HepG2 (cell line): ENCODE results near the gene CPSF4. TPM values are rescaled to one million over a fixed set of nuclear protein-coding genes. Genes with fewer than 3 reads are reported as not detected.

Experiments used
- FIP1L1 ChIP-seq: fragments of 200-400 bp; formaldehyde crosslinking; IDR thresholded peaks from 2 replicates; pipeline ENCODE4 v1.6.1; 2018; ENCODE audit warnings: low read depth, mild to moderate bottlenecking, low read length, moderate library complexity, borderline replicate concordance; ENCODE audit not compliant: insufficient read depth
- HOXA7 ChIP-seq: sonication (generic); formaldehyde crosslinking; IDR thresholded peaks from 2 replicates; pipeline ENCODE4 v1.8.1; 2022; ENCODE audit warnings: mild to moderate bottlenecking, missing genetic modification reagents, moderate library complexity
- IRF2 ChIP-seq: IDR thresholded peaks from 2 replicates; pipeline ENCODE4 v1.6.1; 2018; ENCODE audit warnings: missing genetic modification reagents, missing compliant biosample characterization
- KDM1A ChIP-seq: IDR thresholded peaks from 2 replicates; pipeline ENCODE4 v1.6.1; 2016; ENCODE audit warnings: missing compliant biosample characterization
- LBX2 ChIP-seq: sonication (generic); formaldehyde crosslinking; IDR thresholded peaks from 2 replicates; pipeline ENCODE4 v1.5.0; 2020; ENCODE audit warnings: missing genetic modification reagents, mild to moderate bottlenecking, borderline replicate concordance
- PHB2 ChIP-seq: fragments of 450-650 bp; IDR thresholded peaks from 2 replicates; pipeline ENCODE4 v1.6.1; 2018; ENCODE audit not compliant: partially characterized antibody
- SETDB1 ChIP-seq: sonication (generic); formaldehyde crosslinking; IDR thresholded peaks from 2 replicates; pipeline ENCODE4 v1.5.1; 2020; ENCODE audit warnings: missing genetic modification reagents, mild to moderate bottlenecking, borderline replicate concordance
- THYN1 ChIP-seq: sonication (generic); formaldehyde crosslinking; IDR thresholded peaks from 2 replicates; pipeline ENCODE4 v1.8.1; 2023; ENCODE audit warnings: low read depth, mild to moderate bottlenecking, moderate library complexity, missing genetic modification reagents, borderline replicate concordance
- TIGD3 ChIP-seq: sonication (generic); formaldehyde crosslinking; IDR thresholded peaks from 2 replicates; pipeline ENCODE4 v1.5.1; 2020; ENCODE audit warnings: mild to moderate bottlenecking, missing genetic modification reagents, borderline replicate concordance
- ZMYM2 ChIP-seq: sonication (generic); formaldehyde crosslinking; IDR thresholded peaks from 2 replicates; pipeline ENCODE4 v1.8.0; 2022; ENCODE audit warnings: mild to moderate bottlenecking, missing genetic modification reagents
- ZNF160 ChIP-seq: sonication (generic); formaldehyde crosslinking; IDR thresholded peaks from 2 replicates; pipeline ENCODE4 v1.8.0; 2022; ENCODE audit warnings: mild to moderate bottlenecking, inconsistent platforms, missing genetic modification reagents
- ZNF263 ChIP-seq: sonication (generic); formaldehyde crosslinking; IDR thresholded peaks from 2 replicates; pipeline ENCODE4 v1.4.0; 2020; ENCODE audit warnings: missing genetic modification reagents
- ZNF597 ChIP-seq: sonication (generic); formaldehyde crosslinking; IDR thresholded peaks from 2 replicates; pipeline ENCODE4 v1.5.0; 2020; ENCODE audit warnings: missing genetic modification reagents
- ZNF678 ChIP-seq: sonication (generic); formaldehyde crosslinking; IDR thresholded peaks from 2 replicates; pipeline ENCODE4 v1.4.0; 2020; ENCODE audit warnings: mild to moderate bottlenecking, missing genetic modification reagents
- ZNF749 ChIP-seq: sonication (generic); formaldehyde crosslinking; IDR thresholded peaks from 2 replicates; pipeline ENCODE4 v1.8.0; 2022; ENCODE audit warnings: mild to moderate bottlenecking, missing genetic modification reagents, moderate library complexity, borderline replicate concordance
- ZNF850 ChIP-seq: sonication (generic); formaldehyde crosslinking; conservative IDR thresholded peaks from 2 replicates; pipeline ENCODE4 v1.9.0; 2021; ENCODE audit warnings: mild to moderate bottlenecking, missing genetic modification reagents
- ZSCAN31 ChIP-seq: sonication (generic); formaldehyde crosslinking; IDR thresholded peaks from 2 replicates; pipeline ENCODE4 v1.5.0; 2020; ENCODE audit warnings: low read depth, mild to moderate bottlenecking, missing genetic modification reagents
- polyA plus RNA-seq, 8 experiments: library from polyadenylated mRNA; depleted of rRNA in 3 of 8; stranded (reverse) in 7 of 8; unstranded in 1 of 8; fragments of >200 nt; fragmentation: Illumina TruSeq in 4 of 8; extraction: Trizol in 4 of 8; gene quantifications; 2 replicates each; pipeline versions ENCODE4 v1.2.1 to v1.2.3, GENCODE V29; 2011 to 2016; ENCODE audit warnings: low read depth in 4 of 8, missing spikeins in 1 of 8, mixed read lengths in 1 of 8; ENCODE audit not compliant: insufficient read depth in 1 of 8
- total RNA-seq, 5 experiments: library from RNA; depleted of rRNA; stranded (reverse); fragments of >200 nt; fragmentation: Illumina TruSeq; extraction: Trizol; gene quantifications; 2 replicates each; pipeline ENCODE4 v1.2.3, GENCODE V29; 2016; ENCODE audit warnings: low read depth in 1 of 5
- TF ChIP-seq, protein P1 (sequence below): fragments of 450-650 bp; IDR thresholded peaks from 2 replicates; pipeline ENCODE4 v1.6.1; 2017
- TF ChIP-seq, protein P2 (sequence below): sonication (generic); formaldehyde crosslinking; IDR thresholded peaks from 2 replicates; pipeline ENCODE4 v1.8.1; 2023; ENCODE audit warnings: mild to moderate bottlenecking, missing genetic modification reagents, borderline replicate concordance
- TF ChIP-seq, protein P3 (sequence below): sonication (generic); formaldehyde crosslinking; IDR thresholded peaks from 2 replicates; pipeline ENCODE4 v1.5.0; 2020; ENCODE audit warnings: missing genetic modification reagents
- TF ChIP-seq, protein P4 (sequence below): sonication (generic); formaldehyde crosslinking; IDR thresholded peaks from 2 replicates; pipeline ENCODE4 v1.5.0; 2020; ENCODE audit warnings: mild to moderate bottlenecking, missing genetic modification reagents

CPSF4 gene
- total and polyA plus RNA-seq, 2 of the 13 experiments (the other 11 are each of a cell fraction or from before 2014, with no cell fraction given), result 34.1 to 49.6 TPM

- TF ChIP-seq FIP1L1 (no peak), KDM1A (CRISPR knock-in tag) (no peak), ZNF263 (CRISPR knock-in tag) (no peak), ZNF597 (CRISPR knock-in tag) (no peak), TIGD3 (no peak), ZNF850 (CRISPR knock-in tag) (no peak), IRF2 (CRISPR knock-in tag) (peak; percentile 91), THYN1 (CRISPR knock-in tag) (no peak), ZNF678 (no peak), ZNF749 (CRISPR knock-in tag) (no peak; the same call in 1 of the 2 replicates), SETDB1 (no peak), ZNF160 (CRISPR knock-in tag) (0 out of 2 replicates have a peak, but pooled peaks have one; percentile 15), LBX2 (CRISPR knock-in tag) (no peak; the same call in 1 of the 2 replicates), HOXA7 (no peak), PHB2 (no peak), ZMYM2 (CRISPR knock-in tag) (no peak), ZSCAN31 (CRISPR knock-in tag) (no peak; the same call in 1 of the 2 replicates)
- TF ChIP-seq, protein P1, sequence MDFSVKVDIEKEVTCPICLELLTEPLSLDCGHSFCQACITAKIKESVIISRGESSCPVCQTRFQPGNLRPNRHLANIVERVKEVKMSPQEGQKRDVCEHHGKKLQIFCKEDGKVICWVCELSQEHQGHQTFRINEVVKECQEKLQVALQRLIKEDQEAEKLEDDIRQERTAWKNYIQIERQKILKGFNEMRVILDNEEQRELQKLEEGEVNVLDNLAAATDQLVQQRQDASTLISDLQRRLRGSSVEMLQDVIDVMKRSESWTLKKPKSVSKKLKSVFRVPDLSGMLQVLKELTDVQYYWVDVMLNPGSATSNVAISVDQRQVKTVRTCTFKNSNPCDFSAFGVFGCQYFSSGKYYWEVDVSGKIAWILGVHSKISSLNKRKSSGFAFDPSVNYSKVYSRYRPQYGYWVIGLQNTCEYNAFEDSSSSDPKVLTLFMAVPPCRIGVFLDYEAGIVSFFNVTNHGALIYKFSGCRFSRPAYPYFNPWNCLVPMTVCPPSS, result no peak
- TF ChIP-seq, protein P2, sequence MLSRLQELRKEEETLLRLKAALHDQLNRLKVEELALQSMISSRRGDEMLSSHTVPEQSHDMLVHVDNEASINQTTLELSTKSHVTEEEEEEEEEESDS (CRISPR knock-in tag), result 0 out of 2 replicates have a peak, but pooled peaks have one; percentile 47
- TF ChIP-seq, protein P3, sequence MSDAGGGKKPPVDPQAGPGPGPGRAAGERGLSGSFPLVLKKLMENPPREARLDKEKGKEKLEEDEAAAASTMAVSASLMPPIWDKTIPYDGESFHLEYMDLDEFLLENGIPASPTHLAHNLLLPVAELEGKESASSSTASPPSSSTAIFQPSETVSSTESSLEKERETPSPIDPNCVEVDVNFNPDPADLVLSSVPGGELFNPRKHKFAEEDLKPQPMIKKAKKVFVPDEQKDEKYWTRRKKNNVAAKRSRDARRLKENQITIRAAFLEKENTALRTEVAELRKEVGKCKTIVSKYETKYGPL (CRISPR knock-in tag), result no peak
- TF ChIP-seq, protein P4, sequence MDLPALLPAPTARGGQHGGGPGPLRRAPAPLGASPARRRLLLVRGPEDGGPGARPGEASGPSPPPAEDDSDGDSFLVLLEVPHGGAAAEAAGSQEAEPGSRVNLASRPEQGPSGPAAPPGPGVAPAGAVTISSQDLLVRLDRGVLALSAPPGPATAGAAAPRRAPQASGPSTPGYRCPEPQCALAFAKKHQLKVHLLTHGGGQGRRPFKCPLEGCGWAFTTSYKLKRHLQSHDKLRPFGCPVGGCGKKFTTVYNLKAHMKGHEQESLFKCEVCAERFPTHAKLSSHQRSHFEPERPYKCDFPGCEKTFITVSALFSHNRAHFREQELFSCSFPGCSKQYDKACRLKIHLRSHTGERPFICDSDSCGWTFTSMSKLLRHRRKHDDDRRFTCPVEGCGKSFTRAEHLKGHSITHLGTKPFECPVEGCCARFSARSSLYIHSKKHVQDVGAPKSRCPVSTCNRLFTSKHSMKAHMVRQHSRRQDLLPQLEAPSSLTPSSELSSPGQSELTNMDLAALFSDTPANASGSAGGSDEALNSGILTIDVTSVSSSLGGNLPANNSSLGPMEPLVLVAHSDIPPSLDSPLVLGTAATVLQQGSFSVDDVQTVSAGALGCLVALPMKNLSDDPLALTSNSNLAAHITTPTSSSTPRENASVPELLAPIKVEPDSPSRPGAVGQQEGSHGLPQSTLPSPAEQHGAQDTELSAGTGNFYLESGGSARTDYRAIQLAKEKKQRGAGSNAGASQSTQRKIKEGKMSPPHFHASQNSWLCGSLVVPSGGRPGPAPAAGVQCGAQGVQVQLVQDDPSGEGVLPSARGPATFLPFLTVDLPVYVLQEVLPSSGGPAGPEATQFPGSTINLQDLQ (CRISPR knock-in tag), result no peak
Measured at GRCh38 chr7:99408379-99409191, 30.2 kb upstream of the CPSF4 start, which contains the start of the genes BUD31 and PDAP1 (continued).
